Hematopoietic multipotent progenitor cell treated with erythropoietin and hydrocortisone succinate and interleukin-3 and kit ligand, for 6 days (in vitro differentiated cells): ENCODE results near the gene MAPK4.
"Not testable (repeated sequence)": the region's sequence is repeated elsewhere in the genome, so short reads cannot be mapped to it uniquely, and the experiment has no call there.

ENCODE experiments used
- DNase-seq: peaks from one replicate; pipeline ENCODE4 v3.0.0-alpha.2; 2015

Gene MAPK4

GRCh38 chr18:50775726-50776125, 215.8 kb downstream of the MAPK4 start:
- DNase-seq = no peak

GRCh38 chr18:50776383-50776782, 216.5 kb downstream of the MAPK4 start:
- DNase-seq = no peak

- not testable (repeated sequence) for DNase-seq
Observed at GRCh38 chr18:50779021-50779420, 219.1 kb downstream of the MAPK4 start.
